ENCODE results near the gene C1orf52.

C1orf52 gene

DNA sequence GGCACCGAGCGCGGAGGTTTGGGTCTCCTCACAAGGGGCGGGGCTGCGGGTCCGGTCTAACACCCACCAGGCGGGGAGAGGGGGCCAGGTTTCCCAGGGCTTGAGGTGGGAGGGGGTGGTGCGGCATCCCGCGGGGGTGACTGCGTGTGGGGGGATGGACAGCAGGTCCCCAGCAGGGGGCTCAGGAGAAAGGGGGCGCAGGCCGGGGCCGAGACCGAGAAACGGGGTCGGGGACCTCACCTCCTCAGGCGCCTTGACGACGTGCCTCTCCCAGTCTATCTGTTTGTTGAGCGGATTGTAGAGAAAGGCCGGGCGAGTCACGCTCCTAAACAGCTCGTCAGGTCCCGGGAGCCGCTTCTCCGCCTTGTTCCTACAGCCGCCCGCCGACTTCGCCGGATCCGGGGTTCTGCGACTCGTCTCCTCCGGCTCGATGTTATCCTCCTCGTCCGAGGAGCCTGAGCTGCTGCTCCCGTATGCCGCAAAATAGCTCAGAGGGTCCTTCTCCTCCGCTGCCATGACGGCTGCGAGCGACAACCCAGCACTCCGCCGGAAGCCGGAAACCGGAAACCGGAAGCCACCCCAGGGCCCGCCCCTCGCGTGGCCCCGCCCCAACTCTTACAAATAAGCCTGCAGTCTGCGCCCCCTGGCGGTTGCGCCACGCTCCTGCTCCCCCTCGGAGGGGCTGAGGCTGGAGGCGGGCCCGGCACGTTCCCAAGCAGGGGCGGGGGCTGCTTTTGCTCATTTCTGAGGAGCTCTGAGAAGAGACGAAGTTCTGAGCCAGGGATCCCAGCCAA, at the start of gene C1orf52:
Gene C1orf52 (minus strand): TSS at position 545 of the 794 bp plus-strand sequence. CDS start 29 bp downstream, at position 516.
- peak; percentile 31 for DNase-seq (ENCODE audit: low read depth)

DNA sequence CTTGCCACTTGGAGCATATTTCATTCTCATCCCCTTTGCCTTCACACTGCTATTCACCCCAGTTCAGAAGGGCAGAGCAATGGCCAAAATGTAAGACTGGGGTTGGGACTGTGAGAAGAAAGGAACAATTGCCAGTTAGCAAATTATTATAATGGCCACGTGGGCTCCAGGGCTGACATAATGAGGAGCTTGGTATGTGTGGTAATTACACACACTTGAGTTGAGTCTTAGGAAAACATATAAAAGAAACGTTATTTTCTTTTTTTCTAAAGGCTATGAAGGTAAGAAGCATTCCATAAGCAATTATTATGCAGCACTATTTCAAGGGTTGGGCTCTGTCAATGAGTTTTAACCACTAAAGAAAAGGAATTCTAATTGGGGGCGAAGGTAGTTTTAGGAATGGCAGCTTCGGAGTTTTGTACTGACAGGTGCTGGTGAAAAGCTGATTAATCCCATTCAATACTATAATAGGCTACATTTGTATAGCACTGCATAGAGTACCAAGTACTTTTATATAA, 49.4 kb upstream of the C1orf52 start:
- no peak for DNase-seq (ENCODE audit: low read depth)

DNA sequence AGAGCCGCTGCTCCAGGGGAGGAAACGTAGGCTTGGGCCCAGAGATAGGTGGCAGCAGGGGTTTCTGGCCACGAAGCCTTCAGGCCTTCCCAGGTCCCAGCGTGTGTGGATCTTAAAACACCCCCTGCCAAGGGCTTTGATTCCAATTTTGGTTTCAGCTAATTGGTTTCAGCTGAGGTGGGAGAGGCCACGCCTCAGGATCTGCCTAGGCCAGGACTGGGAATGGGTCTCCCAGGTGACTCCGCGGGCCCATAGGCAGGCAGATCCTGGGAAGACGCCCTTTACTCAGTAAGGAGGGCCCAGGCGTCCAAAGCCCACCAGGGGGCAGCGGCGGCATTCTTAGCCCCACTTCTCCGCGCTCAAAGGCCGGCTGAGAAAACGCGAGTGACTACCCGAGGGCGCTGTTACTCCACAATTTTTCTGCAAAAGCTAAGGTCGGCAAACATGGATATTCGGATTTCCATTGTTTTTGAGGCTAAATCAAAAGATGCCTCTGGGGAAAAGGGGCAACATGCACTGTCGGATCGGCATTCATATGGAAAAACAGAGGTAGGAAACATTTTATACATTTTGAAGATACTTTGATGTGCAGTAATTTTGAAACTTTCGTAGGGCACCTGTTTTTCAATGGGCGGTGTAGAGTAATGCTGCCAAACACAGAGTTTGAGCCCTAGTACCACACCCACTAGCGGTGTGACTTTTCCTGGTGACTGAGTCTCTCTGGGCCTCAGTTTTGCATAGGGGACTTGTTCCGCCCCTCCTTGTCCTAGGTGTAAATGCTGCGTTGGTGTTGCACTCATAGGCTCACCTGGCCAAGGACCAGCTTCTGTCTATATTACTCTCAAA, 48.7 kb upstream of the C1orf52 start:
- DNase-seq (ENCODE audit: low read depth) = no peak

DNA sequence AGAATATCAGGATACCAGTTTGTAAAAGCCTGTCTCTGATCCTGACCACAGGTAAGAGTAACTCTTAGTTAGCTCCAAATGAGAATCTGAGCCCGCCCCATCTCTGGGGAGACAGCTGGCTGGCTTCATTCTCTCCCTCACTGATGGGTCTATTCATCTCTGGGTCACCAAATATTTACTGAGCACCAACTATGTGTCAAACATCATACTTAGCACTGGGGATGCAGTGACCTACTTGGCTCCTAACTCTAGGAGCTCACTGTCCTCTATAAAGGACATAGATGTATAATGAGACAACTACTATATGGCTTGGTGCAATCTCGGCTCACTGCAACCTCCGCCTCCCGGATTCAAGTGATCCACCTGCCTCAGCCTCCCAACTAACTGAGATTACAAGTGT, 46.8 kb upstream of the C1orf52 start:
- DNase-seq (ENCODE audit: low read depth) = no peak

DNA sequence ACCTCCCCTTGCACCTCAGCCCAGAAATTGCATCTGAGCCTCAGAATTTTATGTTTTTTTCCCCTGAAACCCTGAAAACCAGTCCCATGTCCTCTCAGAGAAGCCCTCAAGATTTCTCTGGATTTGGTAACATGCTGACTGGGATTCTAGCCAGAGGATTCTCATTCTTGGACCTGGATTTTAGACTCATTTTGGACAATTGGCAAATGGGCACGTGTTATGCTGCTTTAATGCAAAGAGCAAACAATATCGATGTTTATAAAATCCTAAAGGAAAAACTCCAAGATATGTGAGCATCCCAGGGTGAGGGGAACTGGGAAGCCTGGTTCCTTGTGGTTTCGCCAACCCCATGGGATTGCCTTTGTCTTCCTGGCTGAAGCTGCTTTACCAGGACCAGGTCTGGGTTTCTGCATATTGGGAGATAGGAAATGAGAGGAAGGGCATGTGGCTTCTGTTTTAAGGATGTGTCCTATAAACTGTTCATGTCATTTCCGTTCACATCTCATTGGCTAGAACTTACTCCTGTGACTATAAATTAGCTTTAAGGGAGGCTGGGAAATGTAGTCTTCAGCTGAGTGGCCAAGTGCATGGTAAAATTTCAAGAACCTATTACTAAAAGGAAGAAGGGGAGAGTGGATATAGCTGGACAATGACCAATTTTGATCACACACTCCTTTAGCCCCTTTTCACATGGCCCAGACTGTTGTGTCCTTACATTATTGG, 44.1 kb upstream of the C1orf52 start:
- DNase-seq (ENCODE audit: low read depth) = no peak

DNA sequence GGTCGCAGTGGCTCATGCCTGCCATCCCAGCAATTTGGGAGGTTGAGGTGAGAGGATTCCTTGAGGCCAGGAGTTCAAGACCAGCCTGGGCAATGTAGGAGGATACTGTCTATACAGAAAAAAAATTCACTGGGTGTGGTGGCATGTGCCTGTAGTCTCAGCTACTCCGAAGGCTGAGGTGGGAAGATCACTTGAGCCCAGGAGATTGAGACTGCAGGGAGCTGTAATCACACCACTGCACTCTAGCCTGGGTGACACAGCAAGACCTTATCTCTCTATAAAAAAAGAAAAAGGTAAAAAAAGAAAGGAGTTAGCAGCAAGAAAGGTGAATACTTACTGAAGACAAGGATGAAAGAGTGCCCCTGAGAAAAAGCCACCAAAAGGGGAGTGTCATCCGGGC, 40.7 kb upstream of the C1orf52 start:
- DNase-seq (ENCODE audit: low read depth) = no peak

DNA sequence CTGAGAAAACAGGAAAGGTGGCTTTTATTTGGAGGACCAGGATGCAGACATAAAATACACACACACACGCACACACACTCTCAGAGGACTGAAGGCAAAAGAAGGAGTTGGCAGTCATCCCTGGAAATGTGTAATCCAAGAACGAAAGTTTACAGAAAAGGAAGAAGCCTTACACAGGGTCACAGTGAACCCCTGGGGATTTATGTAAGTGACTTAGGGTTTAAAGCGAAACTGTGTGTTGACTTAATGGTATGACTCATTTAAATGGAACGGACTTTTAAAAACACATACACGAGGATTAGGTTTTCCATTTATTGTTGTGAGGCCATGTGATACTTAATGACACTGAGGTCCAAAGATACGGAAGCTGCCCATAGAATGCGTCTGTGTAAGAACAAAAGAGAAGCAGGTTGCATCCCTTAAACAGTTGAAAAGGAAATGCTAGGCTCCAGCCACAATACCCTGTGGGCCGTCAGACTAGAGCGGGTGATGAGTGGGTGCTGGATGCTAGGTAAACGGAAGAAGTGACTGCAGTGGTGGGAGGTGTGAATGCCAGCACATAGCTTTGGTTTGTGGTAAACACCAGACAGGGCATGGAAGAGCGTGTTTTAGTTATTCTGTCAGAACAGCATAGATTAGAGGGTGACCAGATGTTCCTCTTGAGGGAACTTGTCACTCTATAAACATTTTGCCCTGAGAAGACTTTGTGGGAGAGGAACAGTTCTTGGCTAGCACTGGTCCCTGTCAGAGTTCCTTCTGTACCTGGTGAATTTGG, 38.6 kb upstream of the C1orf52 start:
- peak; percentile 97 for DNase-seq (ENCODE audit: low read depth)

DNA sequence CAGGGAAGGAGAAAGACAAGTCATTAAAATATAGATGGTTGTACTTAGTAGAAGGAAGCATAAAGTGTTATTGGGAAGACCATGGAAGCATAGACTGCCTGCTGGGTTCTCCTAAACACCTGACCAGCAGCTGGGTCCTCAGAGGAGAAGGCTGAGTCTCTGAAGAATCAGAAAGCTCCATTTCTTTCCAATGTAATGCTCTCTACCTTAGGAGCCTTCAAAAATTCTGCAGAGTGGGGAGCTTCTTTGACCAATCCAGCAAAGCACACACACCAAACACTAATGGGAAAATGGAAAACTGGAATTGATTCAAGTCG, 38.0 kb upstream of the C1orf52 start:
- DNase-seq (ENCODE audit: low read depth) = no peak

DNA sequence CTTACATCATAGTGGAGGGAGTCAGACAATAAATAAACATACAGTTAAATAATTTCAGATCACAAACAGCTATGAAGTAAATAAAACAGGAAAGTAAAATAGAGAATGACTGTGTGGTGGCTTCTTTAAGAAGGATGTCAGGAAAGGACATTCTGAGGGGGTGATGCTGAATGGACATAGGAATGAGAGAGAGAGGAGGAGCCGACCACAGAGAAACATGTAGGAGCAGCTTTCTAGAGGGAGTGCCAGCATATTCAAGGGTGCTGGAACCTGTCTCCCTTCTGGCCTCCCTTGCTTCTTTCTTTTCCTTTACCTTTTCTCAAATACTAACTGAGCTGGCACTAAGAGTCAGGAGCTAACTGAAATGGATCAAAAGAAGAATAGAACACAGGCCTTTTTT, 37.5 kb upstream of the C1orf52 start:
- DNase-seq (ENCODE audit: low read depth) = no peak

DNA sequence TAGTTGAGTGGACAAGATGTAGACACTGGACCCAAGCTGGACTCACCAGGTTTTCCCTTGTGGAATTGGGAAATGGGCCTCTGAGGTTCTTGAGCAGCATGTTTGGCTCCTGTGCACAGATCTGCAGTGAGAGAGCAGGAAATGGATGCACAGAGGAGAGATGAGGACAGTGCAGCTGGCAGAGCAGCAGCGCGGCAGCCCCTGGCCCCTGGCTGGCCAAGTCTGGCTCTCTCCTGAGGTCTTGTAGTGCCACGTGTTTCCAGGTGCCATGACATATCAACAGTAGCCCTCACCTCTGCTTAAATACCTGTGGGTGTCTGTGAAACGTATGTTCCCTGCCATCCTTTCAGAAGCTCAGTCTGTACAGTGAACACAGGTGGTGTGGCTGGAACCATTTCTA, 36.2 kb upstream of the C1orf52 start:
- DNase-seq (ENCODE audit: low read depth) = no peak

DNA sequence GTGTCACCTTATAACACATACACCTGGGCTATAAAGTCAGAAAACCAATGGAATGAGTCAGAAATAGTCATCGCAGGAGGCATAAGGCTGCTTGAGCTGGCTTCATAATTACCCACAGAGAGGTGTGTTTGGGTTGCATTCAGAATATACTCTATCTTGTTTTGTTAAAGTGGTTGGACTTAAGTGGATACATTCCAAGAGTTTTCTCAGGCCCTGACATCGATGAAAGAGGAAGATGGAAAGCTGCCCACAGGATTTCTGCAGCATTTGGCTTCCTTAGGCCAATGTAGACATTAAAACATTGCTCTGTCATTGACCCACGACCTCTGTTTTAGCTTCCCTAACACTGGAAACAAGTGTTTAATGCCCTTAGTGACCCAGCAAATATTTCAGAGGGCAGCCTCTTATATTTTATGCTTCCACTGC, 35.6 kb upstream of the C1orf52 start:
- DNase-seq (ENCODE audit: low read depth) = no peak

DNA sequence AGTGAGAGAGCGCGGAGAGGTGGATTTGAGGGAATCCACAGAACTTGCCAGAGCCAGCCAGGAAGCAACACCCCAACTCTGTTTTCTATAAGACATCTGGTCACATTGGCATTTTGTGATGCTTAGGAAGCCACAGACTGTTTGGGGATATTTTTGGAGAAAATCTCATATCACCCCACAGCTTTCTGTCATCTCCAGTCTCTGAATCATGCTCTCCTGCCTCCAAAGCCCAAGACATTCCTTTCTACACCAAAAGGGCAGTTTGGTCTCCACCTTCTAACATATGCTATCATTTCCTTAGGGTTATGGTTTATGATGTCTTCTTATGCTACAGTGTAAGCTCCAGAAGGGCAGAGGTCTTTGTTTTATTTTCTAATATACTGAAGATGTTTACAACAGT, 31.4 kb upstream of the C1orf52 start:
- no peak for DNase-seq (ENCODE audit: low read depth)

DNA sequence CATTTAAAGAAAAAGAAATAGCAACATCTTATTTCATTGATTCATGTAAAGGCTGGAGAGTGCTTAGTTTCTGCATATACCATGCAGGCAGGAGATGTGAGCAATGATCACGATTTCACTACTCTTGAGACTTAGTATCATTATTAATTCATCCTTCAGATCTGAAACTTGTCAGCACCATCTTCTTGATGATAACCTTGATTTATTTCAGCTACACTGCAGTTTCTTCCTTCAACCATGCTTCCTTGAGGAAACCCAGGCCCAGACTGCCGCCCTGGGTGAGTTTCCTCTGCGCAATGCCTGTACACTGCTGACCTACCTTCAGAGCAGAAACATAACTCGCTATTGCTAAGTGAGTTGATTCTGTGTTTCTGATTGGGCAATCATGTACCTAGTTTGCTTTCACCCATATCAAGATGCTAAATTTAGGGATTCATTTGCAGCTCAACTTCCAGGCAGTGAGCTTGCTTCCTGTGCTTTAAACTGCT, 30.4 kb upstream of the C1orf52 start:
- no peak for DNase-seq (ENCODE audit: low read depth)

DNA sequence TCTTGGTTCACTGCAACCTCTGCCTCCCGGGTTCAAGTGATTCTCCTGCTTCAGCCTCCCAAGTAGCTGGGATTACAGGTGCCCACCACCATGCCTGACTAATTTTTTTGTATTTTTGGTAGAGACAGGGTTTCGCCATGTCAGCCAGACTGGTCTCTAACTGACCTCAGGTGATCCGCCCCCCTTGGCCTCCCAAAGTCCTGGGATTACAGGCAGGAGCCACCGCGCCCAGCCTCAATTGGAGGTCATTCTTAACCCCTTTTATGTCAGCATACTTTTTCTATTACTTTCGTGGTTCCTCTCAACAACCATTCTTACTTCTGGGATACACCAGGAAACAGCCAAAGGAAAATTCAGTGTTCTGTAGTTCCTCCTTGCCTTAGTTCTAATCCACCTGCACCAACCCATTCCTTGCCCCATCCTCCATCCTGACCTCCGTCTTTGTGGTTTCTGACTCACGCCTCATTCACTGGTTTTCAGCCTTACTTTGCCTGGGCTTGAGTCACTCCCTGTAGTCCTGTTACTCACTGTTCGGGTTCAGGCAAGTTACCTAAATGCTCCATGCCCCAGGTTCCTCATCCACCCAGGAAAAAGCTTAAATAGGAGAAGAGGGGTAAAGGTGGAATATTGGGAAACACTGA, 29.9 kb upstream of the C1orf52 start:
- DNase-seq (ENCODE audit: low read depth) = peak; percentile 68

DNA sequence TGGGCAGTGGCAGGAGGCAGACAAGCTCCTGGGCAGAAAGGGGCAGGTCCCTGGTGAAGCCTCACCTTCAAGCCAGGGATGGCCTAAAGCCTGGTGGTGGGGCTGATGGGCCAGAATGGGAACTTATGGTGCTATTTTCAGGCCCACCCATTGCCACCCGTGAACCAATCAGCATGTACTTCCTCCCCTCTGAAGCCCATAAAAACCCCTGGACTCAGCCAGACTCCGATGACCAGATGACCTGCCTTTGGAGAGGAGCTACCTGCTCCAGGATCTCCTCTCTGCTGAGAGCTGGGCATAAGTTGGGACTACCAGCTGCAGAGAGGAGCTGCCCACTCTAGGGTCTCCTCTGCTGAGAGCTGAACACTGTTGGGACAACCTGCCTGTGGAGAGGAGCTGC, 24.7 kb upstream of the C1orf52 start:
- no peak for DNase-seq (ENCODE audit: low read depth)

DNA sequence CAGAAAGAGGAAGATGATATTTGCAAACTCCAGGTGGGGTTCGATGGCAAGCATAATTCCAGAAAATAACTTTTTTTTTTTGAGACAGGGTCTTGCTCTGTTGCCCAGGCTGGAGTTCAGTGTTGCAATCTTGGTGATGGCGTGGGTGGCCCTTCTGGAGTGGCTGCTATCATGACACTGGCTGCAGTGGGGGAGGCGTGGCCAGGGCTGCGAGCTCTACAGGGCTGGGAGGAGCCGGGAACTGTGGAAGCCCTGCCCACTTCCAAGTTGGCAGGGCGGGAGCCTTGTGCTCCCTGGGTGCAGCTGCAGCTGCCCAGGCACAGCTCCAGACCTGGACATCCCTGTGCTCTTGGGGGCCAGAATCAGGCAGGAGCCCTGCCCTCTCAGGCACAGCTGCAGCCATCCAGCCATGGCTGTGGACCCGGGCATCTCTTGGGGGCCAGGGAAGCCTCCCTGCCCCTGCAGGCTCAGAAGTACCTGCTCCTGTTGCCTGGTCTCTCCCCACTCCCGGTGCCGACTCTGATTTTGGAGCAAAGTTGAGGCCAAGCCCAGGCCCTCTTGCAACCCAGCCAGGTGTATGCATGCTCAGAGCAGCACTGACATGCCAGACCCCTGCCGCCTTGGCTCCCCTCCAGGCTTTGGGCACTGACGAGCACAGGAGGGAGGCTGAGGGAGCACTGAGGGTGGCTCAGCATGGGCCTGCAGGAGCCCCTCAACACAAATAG, 24.2 kb upstream of the C1orf52 start:
- DNase-seq (ENCODE audit: low read depth) = no peak

DNA sequence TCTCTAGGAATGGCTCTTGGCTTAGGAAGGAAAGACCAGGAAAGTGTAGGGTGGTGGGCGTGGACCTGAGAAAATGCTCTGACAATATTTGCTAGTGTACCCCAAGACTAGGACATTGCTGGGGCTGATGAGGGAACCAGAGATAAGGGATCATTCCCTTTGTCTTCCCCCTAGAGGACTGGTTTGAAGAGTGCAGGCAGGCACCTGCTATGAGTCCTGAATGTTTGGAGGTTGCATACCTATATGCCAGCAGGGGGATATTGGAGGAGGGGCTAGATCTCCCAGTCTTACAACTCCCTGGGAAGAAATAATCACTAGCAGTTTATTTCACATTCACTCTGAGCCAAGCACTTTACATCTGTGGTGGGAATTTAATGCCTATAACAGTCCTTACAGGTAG, 23.0 kb upstream of the C1orf52 start:
- DNase-seq (ENCODE audit: low read depth) = no peak

DNA sequence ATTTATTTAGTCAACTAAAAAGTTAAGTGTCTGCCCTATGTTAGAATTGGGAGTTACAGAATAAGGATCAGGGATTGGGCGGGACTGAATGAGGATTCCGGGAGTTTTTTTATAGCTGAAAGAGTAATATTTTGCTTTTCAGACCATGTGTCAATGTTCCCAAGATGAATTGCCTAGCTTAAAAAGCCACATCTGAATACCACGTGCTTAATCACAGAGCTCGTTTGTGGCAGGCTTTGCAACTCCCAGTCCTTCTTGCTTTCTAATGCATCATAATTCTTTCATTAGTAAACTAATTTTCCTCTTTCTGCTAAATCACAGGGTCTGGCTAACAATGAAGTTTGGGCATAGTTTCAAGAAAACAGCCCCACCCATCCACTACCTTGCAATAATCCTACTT, 21.2 kb upstream of the C1orf52 start:
- no peak for DNase-seq (ENCODE audit: low read depth)

DNA sequence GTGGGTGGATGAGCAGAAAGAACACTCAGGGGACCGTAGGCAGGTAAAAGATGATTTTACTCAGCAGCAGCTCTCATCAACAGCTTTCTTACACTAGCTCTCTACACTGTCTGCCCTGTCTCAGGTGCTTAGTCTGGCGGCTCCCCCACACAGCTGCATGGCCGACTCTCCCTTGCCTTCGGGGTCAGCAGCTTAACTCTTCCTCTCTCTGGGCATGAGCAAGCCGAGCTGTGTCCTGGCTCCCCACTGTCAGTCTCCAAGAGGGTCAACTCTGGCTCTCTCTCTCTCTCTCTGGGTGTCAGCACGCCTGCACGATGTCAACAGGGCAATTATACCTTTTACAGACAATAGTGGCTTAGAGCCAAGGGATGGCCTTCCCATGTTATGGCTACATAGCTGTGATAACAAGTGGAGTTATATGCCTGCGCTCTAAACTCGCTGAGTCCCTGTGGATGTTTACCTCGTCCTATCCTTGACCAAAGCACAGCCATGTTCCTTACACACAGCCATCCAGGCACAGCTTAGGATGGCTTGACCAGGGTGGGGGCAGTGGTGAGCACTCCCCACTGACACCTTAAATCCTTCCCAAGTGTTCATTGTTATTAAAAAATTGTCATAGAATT, 20.1 kb upstream of the C1orf52 start:
- DNase-seq (ENCODE audit: low read depth) = no peak

DNA sequence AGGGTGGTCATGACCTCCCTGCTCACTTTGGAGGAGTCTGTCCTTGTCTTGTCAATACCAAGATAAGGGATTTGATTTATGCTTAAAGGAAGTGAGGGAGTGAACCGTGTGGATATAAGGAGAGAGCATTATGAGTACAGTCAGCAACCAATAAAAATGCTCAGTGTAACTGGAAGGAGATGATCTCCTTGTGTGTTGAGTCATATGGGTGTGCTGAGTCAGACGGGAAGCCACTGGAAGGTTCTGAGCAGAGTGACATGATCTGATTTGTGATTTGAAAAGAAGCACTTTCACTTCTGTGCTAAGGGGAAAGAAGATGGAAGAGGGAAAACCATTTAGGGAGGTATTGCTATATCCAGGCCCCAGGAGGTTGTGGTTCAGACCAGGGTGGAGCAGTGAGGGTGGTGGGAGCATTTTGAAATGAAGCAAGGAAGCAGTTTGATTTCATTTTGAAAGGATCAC, 19.4 kb upstream of the C1orf52 start:
- peak; percentile 81 for DNase-seq (ENCODE audit: low read depth)
